Activated CD8-positive, alpha-beta memory T cell treated with anti-CD3 and anti-CD28 coated beads, Interleukin-2, amount 10 ng/mL, durations not matched to agents 7 days and 5 days (primary cell): Measurements from ENCODE around the gene OR4D2. TPM values are rescaled to one million over a fixed set of nuclear protein-coding genes. Genes with fewer than 3 reads are reported as not detected.

Experiments used
- ATAC-seq: fragments of 150-1000 bp; cut with Tn5 transposase; one replicate; pipeline ENCODE4 v1.10.0; 2021; ENCODE audit warnings: moderate library complexity
- CTCF ChIA-PET: fragments of 350-600 bp; sonication (Branson Sonifier 250); formaldehyde crosslinking; loops from one replicate; lab custom pipeline; 2021; ENCODE audit warnings: antibody characterized with exemption; lab: Charles Lee
- DNase-seq: peaks from one replicate; pipeline ENCODE4 v3.0.0-alpha.2; 2020
- H3K27ac Mint-ChIP-seq: one replicate; pipeline ENCODE4 v1.8.0; 2021; ENCODE audit warnings: mild to moderate bottlenecking, mixed read lengths
- H3K27me3 Mint-ChIP-seq: one replicate; pipeline ENCODE4 v1.8.0; 2021; ENCODE audit warnings: mixed read lengths
- H3K36me3 Mint-ChIP-seq: one replicate; pipeline ENCODE4 v1.8.0; 2021; ENCODE audit warnings: mild to moderate bottlenecking, mixed read lengths
- H3K4me1 Mint-ChIP-seq: one replicate; pipeline ENCODE4 v1.8.0; 2021; ENCODE audit warnings: mixed read lengths
- H3K4me3 Mint-ChIP-seq: one replicate; pipeline ENCODE4 v1.8.0; 2021; ENCODE audit warnings: mild to moderate bottlenecking, moderate library complexity, mixed read lengths
- H3K9me3 Mint-ChIP-seq: one replicate; pipeline ENCODE4 v1.8.0; 2022; ENCODE audit warnings: low read depth, mixed read lengths
- total RNA-seq, 2 experiments: library from RNA; stranded (reverse); gene quantifications; one replicate each; pipeline ENCODE4 v1.2.3, GENCODE V29; 2021

Gene OR4D2
- total RNA-seq, 2 experiments from 2014 or later, result not detected

- peaks cover 5% of the 10 kb centered on the region for H3K4me1 Mint-ChIP-seq
- DNase-seq (no peak), ATAC-seq (no peak)
- no peaks in the 10 kb centered on the region for H3K9me3 Mint-ChIP-seq
- H3K27me3 Mint-ChIP-seq, result peaks cover 8% of the 10 kb centered on the region
- H3K27ac Mint-ChIP-seq, result no peak overlapping the region
- H3K36me3 Mint-ChIP-seq, result no peaks in the 10 kb centered on the region
- CTCF ChIA-PET, result interaction anchor here (0.7 kb wide), 1 partner anchor 305 kb away, joined by 3 read pairs; no protein-coding TSS in a partner anchor
- H3K4me3 Mint-ChIP-seq, result no peak overlapping the region
Measured at GRCh38 chr17:58184308-58184985, 17.7 kb downstream of the OR4D2 start.

- no peak overlapping the region for H3K4me3 Mint-ChIP-seq
- H3K9me3 Mint-ChIP-seq, result no peaks in the 10 kb centered on the region
- H3K4me1 Mint-ChIP-seq, result peaks cover 5% of the 10 kb centered on the region
- CTCF ChIA-PET, result interaction anchor here (1.3 kb wide), 1 partner anchor 15 kb away, joined by 4 read pairs; no protein-coding TSS in a partner anchor
- H3K27me3 Mint-ChIP-seq, result peaks cover 10% of the 10 kb centered on the region
- no peaks in the 10 kb centered on the region for H3K36me3 Mint-ChIP-seq
- DNase-seq, result no peak
- no peak for ATAC-seq
- no peak overlapping the region for H3K27ac Mint-ChIP-seq
Measured at GRCh38 chr17:58184986-58185761, 18.4 kb downstream of the OR4D2 start.

- Mint-ChIP-seq H3K36me3 (no peaks in the 10 kb centered on the region), H3K27me3 (peaks cover 7% of the 10 kb centered on the region), H3K27ac (no peak overlapping the region), H3K9me3 (no peaks in the 10 kb centered on the region), H3K4me1 (peaks cover 5% of the 10 kb centered on the region), H3K4me3 (no peak overlapping the region)
- ATAC-seq (no peak), DNase-seq (no peak)
- CTCF ChIA-PET, result interaction anchor here (1.3 kb wide), 1 partner anchor 13 kb away, joined by 4 read pairs; no protein-coding TSS in a partner anchor
Measured at GRCh38 chr17:58186591-58186990, 19.8 kb downstream of the OR4D2 start.

- no peak overlapping the region for H3K4me3 Mint-ChIP-seq
Measured at GRCh38 chr17:58187063-58187462, 20.3 kb downstream of the OR4D2 start.

GRCh38 chr17:58187675-58188074, 20.9 kb downstream of the OR4D2 start:
- no peak overlapping the region for H3K4me3 Mint-ChIP-seq
- no peaks in the 10 kb centered on the region for H3K9me3 Mint-ChIP-seq
- no peaks in the 10 kb centered on the region for H3K36me3 Mint-ChIP-seq
- peaks cover 5% of the 10 kb centered on the region for H3K4me1 Mint-ChIP-seq
- DNase-seq (no peak), ATAC-seq (no peak)
- CTCF ChIA-PET, result interaction anchor here (0.5 to 1.1 kb wide), 2 partner anchors 12 to 217 kb away, joined by 3 read pairs; no protein-coding TSS in a partner anchor
- H3K27ac Mint-ChIP-seq, result no peak overlapping the region
- peaks cover 7% of the 10 kb centered on the region for H3K27me3 Mint-ChIP-seq

More at GRCh38 chr17:58187063-58187462, 20.3 kb downstream of the OR4D2 start:
- ATAC-seq (no peak), DNase-seq (no peak)
- Mint-ChIP-seq H3K4me1 (peaks cover 5% of the 10 kb centered on the region), H3K9me3 (no peaks in the 10 kb centered on the region), H3K36me3 (no peaks in the 10 kb centered on the region), H3K27me3 (peaks cover 7% of the 10 kb centered on the region), H3K27ac (no peak overlapping the region)
- CTCF ChIA-PET, result interaction anchor here (1.1 kb wide), 1 partner anchor 13 kb away, joined by 3 read pairs; no protein-coding TSS in a partner anchor

GRCh38 chr17:58189436-58190146, 22.8 kb downstream of the OR4D2 start:
- Mint-ChIP-seq H3K27ac (no peak overlapping the region), H3K9me3 (no peaks in the 10 kb centered on the region), H3K4me3 (no peak overlapping the region), H3K36me3 (no peaks in the 10 kb centered on the region), H3K4me1 (peaks cover 5% of the 10 kb centered on the region), H3K27me3 (peaks cover 7% of the 10 kb centered on the region)
- CTCF ChIA-PET, result interaction anchor here (0.7 to 1.9 kb wide), 2 partner anchors 10 to 12 kb away, joined by 3 to 7 read pairs; no protein-coding TSS in a partner anchor
- no peak for ATAC-seq
- no peak for DNase-seq

- peaks cover 7% of the 10 kb centered on the region for H3K27me3 Mint-ChIP-seq
- H3K4me3 Mint-ChIP-seq, result no peak overlapping the region
- ATAC-seq (no peak), DNase-seq (no peak)
- no peaks in the 10 kb centered on the region for H3K9me3 Mint-ChIP-seq
- H3K36me3 Mint-ChIP-seq, result no peaks in the 10 kb centered on the region
- H3K27ac Mint-ChIP-seq, result no peak overlapping the region
- CTCF ChIA-PET, result interaction anchor here (1.0 to 1.9 kb wide), 3 partner anchors 8 to 58 kb away, joined by 3 to 7 read pairs (median 6); no protein-coding TSS in a partner anchor
- no peaks in the 10 kb centered on the region for H3K4me1 Mint-ChIP-seq
Measured at GRCh38 chr17:58191241-58191896, 24.6 kb downstream of the OR4D2 start.

- no peak for DNase-seq
- Mint-ChIP-seq H3K27me3 (peaks cover 7% of the 10 kb centered on the region), H3K27ac (no peak within 1 kb of the TSS), H3K4me3 (no peak within 1 kb of the TSS), H3K36me3 (no peaks in the 10 kb centered on the region), H3K9me3 (no peaks in the 10 kb centered on the region), H3K4me1 (no peaks in the 10 kb centered on the region)
- CTCF ChIA-PET, result no interaction called here
- ATAC-seq, result no peak
Measured at GRCh38 chr17:58192612-58193011, 25.8 kb downstream of the OR4D2 start, which contains the start of gene EPX. EPX (plus strand) TSS chr17:58192726; CDS start chr17:58192847, 121 bp downstream.

- no peak for DNase-seq
- H3K4me1 Mint-ChIP-seq, result no peaks in the 10 kb centered on the region
- H3K4me3 Mint-ChIP-seq, result no peak overlapping the region
- ATAC-seq, result no peak
- H3K27me3 Mint-ChIP-seq, result peaks cover 16% of the 10 kb centered on the region
- H3K27ac Mint-ChIP-seq, result no peak overlapping the region
- no peaks in the 10 kb centered on the region for H3K36me3 Mint-ChIP-seq
- H3K9me3 Mint-ChIP-seq, result no peaks in the 10 kb centered on the region
- CTCF ChIA-PET, result no interaction called here
Measured at GRCh38 chr17:58193641-58194255, 27.0 kb downstream of the OR4D2 start.

- CTCF ChIA-PET, result no interaction called here
- ATAC-seq, result no peak
- DNase-seq, result no peak
- no peaks in the 10 kb centered on the region for H3K36me3 Mint-ChIP-seq
- no peaks in the 10 kb centered on the region for H3K9me3 Mint-ChIP-seq
- H3K27me3 Mint-ChIP-seq, result peaks cover 27% of the 10 kb centered on the region
- no peak overlapping the region for H3K27ac Mint-ChIP-seq
- H3K4me3 Mint-ChIP-seq, result no peak overlapping the region
- H3K4me1 Mint-ChIP-seq, result no peaks in the 10 kb centered on the region
Measured at GRCh38 chr17:58195518-58196123, 28.8 kb downstream of the OR4D2 start.

- ATAC-seq (no peak), DNase-seq (no peak)
- CTCF ChIA-PET, result no interaction called here
- no peak overlapping the region for H3K4me3 Mint-ChIP-seq
- H3K27me3 Mint-ChIP-seq, result peaks cover 25% of the 10 kb centered on the region
- no peaks in the 10 kb centered on the region for H3K9me3 Mint-ChIP-seq
- H3K4me1 Mint-ChIP-seq, result no peaks in the 10 kb centered on the region
- no peak overlapping the region for H3K27ac Mint-ChIP-seq
- no peaks in the 10 kb centered on the region for H3K36me3 Mint-ChIP-seq
Measured at GRCh38 chr17:58196610-58197009, 29.8 kb downstream of the OR4D2 start.
